Ovary (tissue), 9 donors: ENCODE data around the gene KCNG2. TPM values are rescaled to one million over a fixed set of nuclear protein-coding genes. Genes with fewer than 3 reads are reported as not detected.

Experiments used
- DNase-seq, 5 donors: peaks; one replicate each; pipeline ENCODE4 v3.0.0-alpha.2; 2019 to 2020
- H3K27ac ChIP-seq, 2 donors: fragments of 200-600 bp; one replicate each; pipeline versions ENCODE4 v1.5.1 to v1.8.0; 2019 to 2022
- H3K27me3 ChIP-seq: fragments of 200-600 bp; one replicate; pipeline ENCODE4 v1.8.0; 2022
- H3K36me3 ChIP-seq: fragments of 200-600 bp; sonication (generic); one replicate; pipeline ENCODE4 v1.5.1; 2019
- H3K4me1 ChIP-seq: one replicate; pipeline ENCODE4 v1.8.1; 2013; ENCODE audit warnings: mild to moderate bottlenecking, moderate library complexity; ENCODE audit not compliant: insufficient read depth
- H3K4me3 ChIP-seq: fragments of 200-600 bp; sonication (generic); one replicate; pipeline ENCODE4 v1.5.1; 2017
- H3K9me3 ChIP-seq, 2 donors: fragments of 200-600 bp in 1 of 2; sonication (generic) in 1 of 2; one replicate each; pipeline versions ENCODE4 v1.5.1 to v1.8.1; 2013 to 2019; ENCODE audit warnings: mild to moderate bottlenecking in 1 of 2, moderate library complexity in 1 of 2
- CTCF ChIP-seq, 3 donors: fragments of 450-650 bp in 2 of 3; fragments of 200-600 bp in 1 of 3; IDR thresholded peaks; one replicate each; pipeline versions ENCODE4 v1.5.1 to v1.8.0; 2016 to 2022; ENCODE audit warnings: antibody characterized with exemption in 3 of 3, mild to moderate bottlenecking in 1 of 3
- EP300 ChIP-seq: sonication (generic); formaldehyde crosslinking; IDR thresholded peaks from one replicate; pipeline ENCODE4 v1.6.1; 2017; ENCODE audit warnings: antibody characterized with exemption
- POLR2A ChIP-seq: fragments of 450-650 bp; IDR thresholded peaks from one replicate; pipeline ENCODE4 v1.6.1; 2017; ENCODE audit warnings: antibody characterized with exemption, mild to moderate bottlenecking, moderate library complexity
- WGBS, 3 donors: extraction: QIAGEN DNeasy Blood & Tissue Kit in 1 of 3; methylation state at CpG; one replicate each; pipeline versions ENCODE4 v1.1.5 to v1.1.7; 2013 to 2017; 5-methylcytosine and 5-hydroxymethylcytosine counted together
- intact Hi-C, 4 donors: fragments of 100-400 bp; cut with DNase I; formaldehyde crosslinking; loops; one replicate each; pipeline versions ENCODE4 v1.11.0 to v1.15.1; 2022 to 2023
- polyA plus RNA-seq, 2 donors: library from polyadenylated mRNA; stranded (reverse); fragments of 200-250 nt in 1 of 2; fragments of 350-450 nt in 1 of 2; fragmentation: Illumina TruSeq in 1 of 2; extraction: RNeasy Lipid Tissue Mini Kit (QIAGEN cat#74804) in 1 of 2; gene quantifications; one replicate each; pipeline ENCODE4 v1.2.3, GENCODE V29; 2013 to 2014
- total RNA-seq, 7 donors: library from RNA; depleted of rRNA in 2 of 7; stranded (reverse); fragments of >200 nt in 2 of 7; fragmentation: NEBNext Ultra II Directional in 3 of 7; extraction: Animal tissue kit (Norgen Biotek cat#: 25700) in 3 of 7; gene quantifications; one replicate each; pipeline versions ENCODE4 v1.1.0 to v1.2.4, GENCODE V29; 2016 to 2023
- donor health status: DM: no; HTN: no; CAD: no; lungs with moderate emphysema.
- donor health status: DM: no; HTN: no; CAD: no.
- donor health status: Bipolar disorder and iron deficiency.
- donor health status: DM: yes; HTN: yes; CAD: no.
- donor health status: DM: no; HTN: no; CAD: no.
- donor health status: DM: yes; HTN: yes; CAD: no.

Gene KCNG2
- total and polyA plus RNA-seq, 9 donors, result 0.10 to 0.80 (median 0.21) TPM; not detected in 3

DNA sequence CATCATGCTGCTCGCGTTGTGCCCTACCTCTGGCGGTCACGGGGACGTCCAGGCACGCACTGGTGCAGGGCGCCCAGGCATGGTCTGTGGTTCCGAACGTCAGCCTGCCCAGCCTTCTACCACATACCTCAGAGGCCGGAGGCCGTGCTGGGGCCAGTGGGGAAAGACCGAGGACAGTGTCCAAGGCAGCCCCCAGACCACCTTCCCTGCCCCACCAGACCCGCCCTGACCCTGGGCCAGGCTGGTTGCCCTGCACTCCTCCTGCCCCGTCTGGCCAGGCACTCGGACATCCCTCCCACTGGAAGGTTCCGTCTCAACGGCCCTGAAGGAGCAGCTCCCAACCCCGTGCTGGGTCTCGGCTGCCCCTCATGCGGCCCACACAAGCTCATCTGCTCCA, 120.9 kb downstream of the KCNG2 start:
- no peak overlapping the region for H3K4me3 ChIP-seq
- DNase-seq, result peak in 3 of 5 donors; percentile 13 to 25 (median 13)
- H3K36me3 ChIP-seq, result no peaks in the 10 kb centered on the region
- TF ChIP-seq CTCF (IDR thresholded peaks at IDR 0.05) (no peak), POLR2A (no peak), EP300 (no peak)
- intact Hi-C loops, result no loop called here
- H3K4me1 ChIP-seq, result no peaks in the 10 kb centered on the region
- 94 to 99% (median 96%) methylated on average over 20 of the region's 20 CpGs for WGBS, 3 donors
- H3K9me3 ChIP-seq, result no peaks in the 10 kb centered on the region
- H3K27ac ChIP-seq, result no peak overlapping the region
- no peaks in the 10 kb centered on the region for H3K27me3 ChIP-seq

GRCh38 chr18:79919089-79919488, 121.4 kb downstream of the KCNG2 start:
- intact Hi-C loops, result no loop called here
- no peak for TF ChIP-seq CTCF (IDR thresholded peaks at IDR 0.05)
- no peak for TF ChIP-seq POLR2A
- no peak for TF ChIP-seq EP300
- H3K4me3 ChIP-seq, result no peak overlapping the region
- peaks cover 2% of the 10 kb centered on the region for H3K4me1 ChIP-seq
- DNase-seq, result peak in 3 of 5 donors; percentile 12 to 23 (median 16)
- 94 to 96% (median 95%) methylated on average over 19 of the region's 19 CpGs for WGBS, 3 donors
- no peak overlapping the region for H3K27ac ChIP-seq
- H3K36me3 ChIP-seq, result no peaks in the 10 kb centered on the region
- H3K9me3 ChIP-seq, result no peaks in the 10 kb centered on the region
- no peaks in the 10 kb centered on the region for H3K27me3 ChIP-seq

DNA sequence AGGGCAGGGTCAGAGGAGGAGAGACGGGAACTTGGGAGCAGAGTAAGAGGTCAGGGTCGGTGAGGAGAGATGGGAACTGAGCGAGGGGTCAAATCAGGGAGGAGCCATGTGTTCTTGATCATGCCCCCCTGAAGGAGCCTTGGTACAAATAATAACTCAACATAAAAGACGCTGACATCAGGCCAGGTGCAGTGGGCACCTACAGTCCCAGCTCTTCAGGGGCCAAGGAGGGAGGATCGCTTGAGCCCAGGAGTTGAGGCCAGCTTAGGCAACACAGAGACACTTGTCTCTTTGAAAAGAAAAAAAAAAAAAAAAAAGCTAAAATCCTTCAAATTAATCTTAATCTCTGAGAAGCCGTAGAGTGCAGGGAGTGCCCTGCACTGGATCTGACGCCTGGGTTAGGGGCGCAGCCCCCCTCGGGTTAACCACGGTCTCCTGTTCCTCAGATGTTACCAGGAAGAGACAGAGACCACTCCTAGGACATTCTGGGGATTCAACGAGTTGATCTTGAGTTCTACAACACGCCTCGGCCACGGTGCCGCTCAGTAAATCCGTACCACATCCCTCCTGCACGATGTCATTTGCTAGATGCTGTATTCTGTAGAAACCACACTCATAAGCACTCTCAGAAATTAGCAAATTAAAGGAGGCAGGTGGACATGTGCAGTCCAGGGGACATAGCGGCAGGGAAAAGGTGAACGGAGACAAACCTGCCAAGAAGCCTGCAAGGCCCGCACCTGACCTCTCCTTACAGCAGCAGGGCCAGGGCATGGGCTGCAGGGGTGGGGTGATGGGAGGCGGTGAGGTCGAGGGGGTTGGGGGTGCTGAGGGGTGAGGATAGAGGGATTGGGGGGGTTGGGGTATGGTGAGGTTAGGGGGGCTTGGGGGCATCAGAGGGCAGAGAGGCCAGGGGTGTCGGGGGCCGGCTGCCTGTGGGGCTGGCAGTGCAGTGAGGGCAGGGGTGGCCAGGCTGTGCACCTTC, 124.5 kb downstream of the KCNG2 start:
- H3K36me3 ChIP-seq, result no peaks in the 10 kb centered on the region
- 96 to 97% (median 96%) methylated on average over 24 of the region's 24 CpGs for WGBS, 3 donors
- no peak for TF ChIP-seq EP300
- H3K27ac ChIP-seq, result no peak overlapping the region
- peaks cover 13% of the 10 kb centered on the region for H3K4me1 ChIP-seq
- intact Hi-C loops, result loop anchor here in 1 of 4 donors (10.0 kb wide), 1 partner anchor 113 kb away; the partner anchor contains the start of gene RBFA
- H3K4me3 ChIP-seq, result no peak overlapping the region
- no peaks in the 10 kb centered on the region for H3K27me3 ChIP-seq
- no peaks in the 10 kb centered on the region for H3K9me3 ChIP-seq
- DNase-seq, result peak; percentile 4 to 23 (median 11)

- no peak for TF ChIP-seq CTCF (IDR thresholded peaks at IDR 0.05)
- no peak for TF ChIP-seq EP300
- TF ChIP-seq POLR2A, result no peak
- H3K27ac ChIP-seq, result no peak overlapping the region
- H3K4me3 ChIP-seq, result no peak overlapping the region
- 87 to 91% (median 91%) methylated on average over 17 of the region's 17 CpGs for WGBS, 3 donors
- no peaks in the 10 kb centered on the region for H3K27me3 ChIP-seq
- H3K4me1 ChIP-seq, result peaks cover 13% of the 10 kb centered on the region
- no peaks in the 10 kb centered on the region for H3K36me3 ChIP-seq
- DNase-seq, result peak; percentile 7 to 32 (median 18)
- no peaks in the 10 kb centered on the region for H3K9me3 ChIP-seq
- intact Hi-C loops, result loop anchor here in 1 of 4 donors (10.0 kb wide), 1 partner anchor 112 kb away; the partner anchor contains the start of gene RBFA
These were observed 125.3 kb downstream of the KCNG2 start for GRCh38 chr18:79922971-79923411.
